Astrocyte (in vitro differentiated cells and primary cell): ENCODE data around the gene MAPKBP1. TPM values are rescaled to one million over a fixed set of nuclear protein-coding genes. Genes with fewer than 3 reads are reported as not detected.

ENCODE experiments used
- DNase-seq: peaks from one replicate; pipeline ENCODE4 v3.0.0-alpha.2; 2010; ENCODE audit warnings: low read depth
- FAIRE-seq: peaks from 2 replicates; lab custom pipeline; 2011; peaks lifted over from hg19 to GRCh38; lab: Jason Lieb, UNC
- H2AFZ ChIP-seq: 2 replicates; pipeline ENCODE4 v1.6.0; 2012; ENCODE audit warnings: low read depth, low read length, inconsistent platforms
- H3K27ac ChIP-seq: 2 replicates; pipeline ENCODE4 v1.5.1; 2011; ENCODE audit warnings: low read depth, low read length, inconsistent platforms
- H3K27me3 ChIP-seq: 2 replicates; pipeline ENCODE4 v1.6.0; 2011; ENCODE audit warnings: low read length, inconsistent platforms; ENCODE audit not compliant: insufficient read depth
- H3K36me3 ChIP-seq: 2 replicates; pipeline ENCODE4 v1.5.1; 2011; ENCODE audit warnings: low read length, inconsistent platforms; ENCODE audit not compliant: insufficient read depth
- H3K4me1 ChIP-seq: 2 replicates; pipeline ENCODE4 v1.5.1; 2011; ENCODE audit warnings: low read length, inconsistent platforms; ENCODE audit not compliant: insufficient read depth
- H3K4me2 ChIP-seq: 2 replicates; pipeline ENCODE4 v1.6.0; 2012; ENCODE audit warnings: low read length, inconsistent platforms
- H3K4me3 ChIP-seq: 2 replicates; pipeline ENCODE4 v1.5.1; 2011; ENCODE audit warnings: low read depth, mild to moderate bottlenecking, low read length, inconsistent platforms; ENCODE audit not compliant: insufficient read depth
- H3K79me2 ChIP-seq: 2 replicates; pipeline ENCODE4 v1.6.0; 2012; ENCODE audit warnings: mild to moderate bottlenecking, low read length, inconsistent platforms; ENCODE audit not compliant: insufficient read depth
- H3K9ac ChIP-seq: 2 replicates; pipeline ENCODE4 v1.6.0; 2012; ENCODE audit warnings: mild to moderate bottlenecking, low read length, inconsistent platforms
- H3K9me3 ChIP-seq: 2 replicates; pipeline ENCODE4 v1.5.1; 2012; ENCODE audit warnings: low read depth, mild to moderate bottlenecking, low read length, inconsistent platforms; ENCODE audit not compliant: insufficient read depth
- H4K20me1 ChIP-seq: 2 replicates; pipeline ENCODE4 v1.6.0; 2012; ENCODE audit warnings: low read length, inconsistent platforms; ENCODE audit not compliant: insufficient read depth
- H3K27ac Mint-ChIP-seq: one replicate; pipeline ENCODE4 v1.8.0; 2021; ENCODE audit warnings: mild to moderate bottlenecking, mixed read lengths; ENCODE audit not compliant: unreplicated experiment
- H3K27me3 Mint-ChIP-seq: one replicate; pipeline ENCODE4 v1.8.0; 2021; ENCODE audit warnings: low read depth, mixed read lengths; ENCODE audit not compliant: unreplicated experiment
- H3K36me3 Mint-ChIP-seq: one replicate; pipeline ENCODE4 v1.8.0; 2021; ENCODE audit warnings: low read depth, mixed read lengths; ENCODE audit not compliant: unreplicated experiment
- H3K4me1 Mint-ChIP-seq: one replicate; pipeline ENCODE4 v1.8.0; 2021; ENCODE audit warnings: low read depth, mixed read lengths; ENCODE audit not compliant: unreplicated experiment
- H3K4me3 Mint-ChIP-seq: one replicate; pipeline ENCODE4 v1.8.0; 2021; ENCODE audit warnings: mild to moderate bottlenecking, moderate library complexity, mixed read lengths; ENCODE audit not compliant: unreplicated experiment
- H3K9me3 Mint-ChIP-seq: one replicate; pipeline ENCODE4 v1.8.0; 2021; ENCODE audit warnings: mild to moderate bottlenecking, mixed read lengths; ENCODE audit not compliant: unreplicated experiment
- EZH2 ChIP-seq: IDR thresholded peaks from 2 replicates; pipeline ENCODE4 v1.6.1; 2012; ENCODE audit warnings: mild to moderate bottlenecking, low read length, inconsistent platforms; ENCODE audit not compliant: insufficient read depth
- total RNA-seq: library from RNA; stranded (reverse); gene quantifications from 2 replicates; pipeline ENCODE4 v1.2.1, GENCODE V29; 2021
- TF ChIP-seq, protein P1 (sequence below): IDR thresholded peaks from 2 replicates; pipeline ENCODE4 v1.5.1; 2011; ENCODE audit warnings: low read depth, mild to moderate bottlenecking, inconsistent platforms, low read length, moderate library complexity; ENCODE audit not compliant: insufficient read depth

Gene MAPKBP1
- total RNA-seq, 1 donor from 2014 or later: 30.8 TPM

DNA sequence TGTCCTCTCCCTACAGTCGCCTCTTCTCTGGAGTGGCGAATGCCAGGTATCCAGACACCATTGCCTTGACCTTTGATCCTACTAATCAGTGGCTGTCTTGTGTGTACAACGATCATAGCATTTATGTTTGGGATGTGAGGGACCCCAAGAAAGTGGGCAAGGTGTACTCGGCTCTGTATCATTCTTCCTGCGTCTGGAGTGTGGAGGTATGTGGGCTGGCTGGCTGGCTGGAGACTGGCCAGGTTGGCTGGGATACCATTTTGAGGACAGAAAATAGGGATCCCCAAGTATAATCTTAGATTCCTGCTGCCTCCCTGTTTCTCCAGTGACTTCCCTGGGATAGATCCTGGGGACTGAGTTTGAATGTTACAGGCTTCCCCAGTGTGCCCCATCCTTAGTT is 40.2 kb downstream of the MAPKBP1 start:
- H3K9me3 Mint-ChIP-seq: no peaks in the 10 kb centered on the region
- H3K4me1 Mint-ChIP-seq: peaks cover under 1% of the 10 kb centered on the region
- Histone ChIP-seq H3K9me3 (no peaks in the 10 kb centered on the region), H4K20me1 (peaks cover 42% of the 10 kb centered on the region), H3K27me3 (no peaks in the 10 kb centered on the region), H3K9ac (no peak overlapping the region), H3K4me1 (no peaks in the 10 kb centered on the region), H3K4me2 (no peak overlapping the region), H3K27ac (no peak overlapping the region), H3K4me3 (no peak overlapping the region), H3K79me2 (no peaks in the 10 kb centered on the region), H3K36me3 (peaks cover 13% of the 10 kb centered on the region), H2AFZ (no peak overlapping the region)
- H3K36me3 Mint-ChIP-seq: peaks cover 37% of the 10 kb centered on the region
- H3K27me3 Mint-ChIP-seq: no peaks in the 10 kb centered on the region
- no peak for DNase-seq
- FAIRE-seq: no peak
- no peak for TF ChIP-seq EZH2
- TF ChIP-seq, protein P1, sequence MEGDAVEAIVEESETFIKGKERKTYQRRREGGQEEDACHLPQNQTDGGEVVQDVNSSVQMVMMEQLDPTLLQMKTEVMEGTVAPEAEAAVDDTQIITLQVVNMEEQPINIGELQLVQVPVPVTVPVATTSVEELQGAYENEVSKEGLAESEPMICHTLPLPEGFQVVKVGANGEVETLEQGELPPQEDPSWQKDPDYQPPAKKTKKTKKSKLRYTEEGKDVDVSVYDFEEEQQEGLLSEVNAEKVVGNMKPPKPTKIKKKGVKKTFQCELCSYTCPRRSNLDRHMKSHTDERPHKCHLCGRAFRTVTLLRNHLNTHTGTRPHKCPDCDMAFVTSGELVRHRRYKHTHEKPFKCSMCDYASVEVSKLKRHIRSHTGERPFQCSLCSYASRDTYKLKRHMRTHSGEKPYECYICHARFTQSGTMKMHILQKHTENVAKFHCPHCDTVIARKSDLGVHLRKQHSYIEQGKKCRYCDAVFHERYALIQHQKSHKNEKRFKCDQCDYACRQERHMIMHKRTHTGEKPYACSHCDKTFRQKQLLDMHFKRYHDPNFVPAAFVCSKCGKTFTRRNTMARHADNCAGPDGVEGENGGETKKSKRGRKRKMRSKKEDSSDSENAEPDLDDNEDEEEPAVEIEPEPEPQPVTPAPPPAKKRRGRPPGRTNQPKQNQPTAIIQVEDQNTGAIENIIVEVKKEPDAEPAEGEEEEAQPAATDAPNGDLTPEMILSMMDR: no peak
- H3K4me3 Mint-ChIP-seq: no peak overlapping the region
- H3K27ac Mint-ChIP-seq: no peak overlapping the region

DNA sequence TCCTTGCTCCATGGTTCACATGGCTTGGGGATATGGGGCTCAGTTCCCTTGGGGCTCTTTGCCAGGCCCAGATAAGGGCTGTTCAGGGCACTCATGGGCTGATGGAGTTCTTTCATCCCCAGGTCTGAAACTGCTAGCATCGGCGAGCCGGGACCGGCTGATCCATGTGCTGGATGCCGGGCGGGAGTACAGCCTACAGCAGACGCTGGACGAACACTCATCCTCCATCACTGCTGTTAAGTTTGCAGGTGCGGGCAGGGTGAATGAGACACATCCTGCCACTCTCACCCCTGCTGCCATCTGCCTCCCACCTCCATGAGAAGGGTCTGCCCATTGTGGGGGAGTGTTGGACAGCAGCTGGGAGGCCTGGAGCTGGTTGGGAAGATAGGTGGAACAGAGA is 42.5 kb downstream of the MAPKBP1 start:
- Mint-ChIP-seq H3K27ac (no peak overlapping the region), H3K27me3 (no peaks in the 10 kb centered on the region), H3K36me3 (peaks cover 44% of the 10 kb centered on the region), H3K9me3 (no peaks in the 10 kb centered on the region), H3K4me3 (no peak overlapping the region), H3K4me1 (peaks cover 2% of the 10 kb centered on the region)
- Histone ChIP-seq H3K27me3 (no peaks in the 10 kb centered on the region), H3K79me2 (no peaks in the 10 kb centered on the region), H4K20me1 (peaks cover 24% of the 10 kb centered on the region), H2AFZ (no peak overlapping the region), H3K9me3 (no peaks in the 10 kb centered on the region), H3K36me3 (peaks cover 20% of the 10 kb centered on the region), H3K4me2 (no peak overlapping the region), H3K4me3 (no peak overlapping the region), H3K4me1 (no peaks in the 10 kb centered on the region), H3K9ac (no peak overlapping the region), H3K27ac (no peak overlapping the region)
- FAIRE-seq: no peak
- no peak for DNase-seq
- TF ChIP-seq, protein P1: no peak
- TF ChIP-seq EZH2: no peak

DNA sequence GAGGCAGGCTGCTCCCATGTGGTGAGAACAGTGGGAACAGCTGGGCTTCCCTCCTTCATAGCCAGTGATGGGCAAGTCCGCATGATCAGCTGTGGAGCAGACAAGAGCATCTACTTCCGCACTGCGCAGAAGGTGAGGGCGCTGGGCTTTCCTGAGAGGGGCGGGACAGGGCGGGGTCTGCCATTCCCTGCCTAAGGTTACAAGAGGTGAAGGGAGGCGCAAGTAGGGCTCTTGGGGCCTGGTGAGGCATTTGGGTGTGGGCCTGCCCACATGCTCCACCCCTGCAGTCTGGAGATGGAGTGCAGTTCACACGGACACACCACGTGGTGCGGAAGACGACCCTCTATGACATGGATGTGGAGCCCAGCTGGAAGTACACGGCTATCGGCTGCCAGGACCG is 43.0 kb downstream of the MAPKBP1 start:
- no peaks in the 10 kb centered on the region for H3K9me3 Mint-ChIP-seq
- H3K36me3 Mint-ChIP-seq: peaks cover 44% of the 10 kb centered on the region
- DNase-seq: no peak
- no peaks in the 10 kb centered on the region for H3K27me3 Mint-ChIP-seq
- no peak overlapping the region for H3K27ac ChIP-seq
- no peak overlapping the region for H3K4me2 ChIP-seq
- H3K4me3 Mint-ChIP-seq: no peak overlapping the region
- peaks cover 2% of the 10 kb centered on the region for H3K4me1 Mint-ChIP-seq
- no peak overlapping the region for H2AFZ ChIP-seq
- no peaks in the 10 kb centered on the region for H3K79me2 ChIP-seq
- no peak for FAIRE-seq
- peaks cover 20% of the 10 kb centered on the region for H3K36me3 ChIP-seq
- H3K27me3 ChIP-seq: no peaks in the 10 kb centered on the region
- H3K27ac Mint-ChIP-seq: no peak overlapping the region
- no peak overlapping the region for H3K9ac ChIP-seq
- H3K4me3 ChIP-seq: no peak overlapping the region
- no peak for TF ChIP-seq EZH2
- TF ChIP-seq, protein P1: no peak
- H4K20me1 ChIP-seq: peaks cover 19% of the 10 kb centered on the region
- no peaks in the 10 kb centered on the region for H3K9me3 ChIP-seq
- no peaks in the 10 kb centered on the region for H3K4me1 ChIP-seq
